Measurements from ENCODE around the gene LMX1A.

The LMX1A gene

DNA sequence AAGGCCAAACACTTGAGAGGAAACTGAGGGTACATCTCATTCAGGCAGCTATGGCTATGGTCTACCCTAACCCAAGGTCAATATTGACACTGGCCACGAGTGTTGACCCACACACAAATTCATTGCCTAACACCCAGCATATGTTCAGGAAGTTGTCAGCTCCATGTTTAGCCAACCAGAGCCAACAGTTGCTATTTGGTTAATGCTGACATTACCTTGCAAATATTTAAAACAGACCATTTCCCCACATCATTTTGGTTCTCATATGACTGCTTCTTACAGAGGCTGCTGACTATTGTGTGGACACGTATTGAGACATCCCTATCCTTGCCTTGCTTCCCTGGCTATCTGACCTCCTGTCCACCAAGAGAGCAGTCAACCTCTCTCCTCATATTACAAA, 97.3 kb downstream of the LMX1A start:
- H3K27ac ChIP-seq: no peak overlapping the region
- TF ChIP-seq ZFX (IDR thresholded peaks at IDR 0.05; ENCODE audit: borderline replicate concordance): no peak
- TF ChIP-seq, protein P1, sequence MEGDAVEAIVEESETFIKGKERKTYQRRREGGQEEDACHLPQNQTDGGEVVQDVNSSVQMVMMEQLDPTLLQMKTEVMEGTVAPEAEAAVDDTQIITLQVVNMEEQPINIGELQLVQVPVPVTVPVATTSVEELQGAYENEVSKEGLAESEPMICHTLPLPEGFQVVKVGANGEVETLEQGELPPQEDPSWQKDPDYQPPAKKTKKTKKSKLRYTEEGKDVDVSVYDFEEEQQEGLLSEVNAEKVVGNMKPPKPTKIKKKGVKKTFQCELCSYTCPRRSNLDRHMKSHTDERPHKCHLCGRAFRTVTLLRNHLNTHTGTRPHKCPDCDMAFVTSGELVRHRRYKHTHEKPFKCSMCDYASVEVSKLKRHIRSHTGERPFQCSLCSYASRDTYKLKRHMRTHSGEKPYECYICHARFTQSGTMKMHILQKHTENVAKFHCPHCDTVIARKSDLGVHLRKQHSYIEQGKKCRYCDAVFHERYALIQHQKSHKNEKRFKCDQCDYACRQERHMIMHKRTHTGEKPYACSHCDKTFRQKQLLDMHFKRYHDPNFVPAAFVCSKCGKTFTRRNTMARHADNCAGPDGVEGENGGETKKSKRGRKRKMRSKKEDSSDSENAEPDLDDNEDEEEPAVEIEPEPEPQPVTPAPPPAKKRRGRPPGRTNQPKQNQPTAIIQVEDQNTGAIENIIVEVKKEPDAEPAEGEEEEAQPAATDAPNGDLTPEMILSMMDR (IDR thresholded peaks at IDR 0.05): no peak

DNA sequence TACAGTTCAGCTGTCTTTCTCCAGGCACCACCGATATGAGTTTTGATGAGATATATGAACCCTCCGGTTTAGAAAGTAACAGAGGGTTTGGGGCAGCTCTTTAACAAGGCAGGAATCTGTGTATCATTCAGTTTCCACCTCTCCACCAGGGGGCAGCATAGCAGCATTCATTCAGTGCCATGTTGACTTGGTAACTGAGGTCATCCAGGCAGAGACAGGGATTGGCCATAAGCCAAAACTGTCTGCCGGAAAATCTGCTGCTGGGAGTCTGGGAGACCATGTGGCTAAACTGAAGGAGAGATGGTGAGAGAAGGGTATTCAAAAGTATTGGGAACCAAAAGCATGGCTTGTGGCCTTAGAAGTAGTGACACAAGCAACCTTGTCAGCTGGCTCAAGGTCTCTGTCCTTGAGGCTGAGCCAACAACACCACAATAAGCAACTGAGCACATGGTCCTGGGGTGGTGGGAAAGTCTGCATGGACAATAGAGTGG, 98.5 kb downstream of the LMX1A start:
- TF ChIP-seq ZFX (IDR thresholded peaks at IDR 0.05; ENCODE audit: borderline replicate concordance): no peak
- TF ChIP-seq, protein P1 (IDR thresholded peaks at IDR 0.05): peak; percentile 98
- H3K27ac ChIP-seq: no peak overlapping the region

DNA sequence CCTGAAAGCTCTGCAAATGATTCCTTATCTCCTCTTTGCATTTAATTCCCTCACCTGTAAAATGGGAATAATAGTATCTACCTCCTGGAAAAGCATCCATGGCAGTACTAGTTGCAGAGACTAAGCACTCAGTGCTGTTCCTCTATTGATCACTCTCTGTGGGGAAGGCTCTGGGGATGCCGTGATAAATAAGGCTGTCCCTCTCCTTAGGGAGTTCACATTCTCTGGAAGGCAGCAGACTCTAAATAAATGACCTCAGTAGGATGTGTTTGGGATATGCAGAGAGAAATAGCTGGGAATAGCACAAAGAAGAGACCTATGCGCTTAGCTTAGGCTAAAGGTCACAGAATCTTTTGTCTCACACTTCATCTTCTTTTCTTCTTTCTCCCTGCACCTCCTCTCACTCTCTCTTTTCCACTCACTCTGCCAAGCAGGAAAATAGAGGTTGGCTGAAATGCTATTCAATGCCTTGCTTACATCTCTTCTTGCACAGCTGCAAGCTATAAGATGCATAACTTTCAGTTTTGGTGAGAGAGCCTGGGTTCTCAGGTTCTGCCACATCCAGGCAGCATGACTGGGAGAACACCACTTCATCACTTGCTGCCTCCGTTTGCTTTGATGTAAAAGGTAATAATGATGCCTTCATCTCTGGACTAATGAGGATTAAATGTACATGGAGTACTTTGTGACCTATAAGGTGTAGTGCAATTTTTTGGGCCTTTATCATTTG, 101.5 kb downstream of the LMX1A start:
- TF ChIP-seq, protein P1 (IDR thresholded peaks at IDR 0.05): no peak
- TF ChIP-seq ZFX (IDR thresholded peaks at IDR 0.05; ENCODE audit: borderline replicate concordance): no peak

DNA sequence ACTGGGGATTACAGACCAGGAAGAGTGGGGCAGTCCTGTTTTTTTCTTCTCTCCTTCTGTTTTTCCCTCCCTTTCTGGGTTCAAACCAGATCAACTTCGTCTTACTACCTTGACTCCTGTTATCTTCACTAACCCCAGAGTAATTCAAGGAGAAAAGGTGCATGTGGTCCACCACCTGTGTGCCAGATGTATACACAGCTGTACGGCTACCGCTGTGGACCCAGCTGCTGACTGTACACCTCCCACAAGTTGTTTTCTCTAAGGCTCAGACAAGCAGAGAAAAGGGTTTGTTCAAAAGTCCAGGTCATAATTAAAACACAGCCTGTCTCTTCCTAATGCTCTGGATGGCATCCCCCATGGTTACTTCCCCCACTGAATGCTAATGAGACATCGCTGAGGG, 102.1 kb downstream of the LMX1A start:
- no peak overlapping the region for H3K27ac ChIP-seq
- no peak for TF ChIP-seq ZFX (IDR thresholded peaks at IDR 0.05; ENCODE audit: borderline replicate concordance)
- TF ChIP-seq, protein P1 (IDR thresholded peaks at IDR 0.05): no peak

More for the DNA sequence above, 101.5 kb downstream of the LMX1A start:
- no peak overlapping the region for H3K27ac ChIP-seq

DNA sequence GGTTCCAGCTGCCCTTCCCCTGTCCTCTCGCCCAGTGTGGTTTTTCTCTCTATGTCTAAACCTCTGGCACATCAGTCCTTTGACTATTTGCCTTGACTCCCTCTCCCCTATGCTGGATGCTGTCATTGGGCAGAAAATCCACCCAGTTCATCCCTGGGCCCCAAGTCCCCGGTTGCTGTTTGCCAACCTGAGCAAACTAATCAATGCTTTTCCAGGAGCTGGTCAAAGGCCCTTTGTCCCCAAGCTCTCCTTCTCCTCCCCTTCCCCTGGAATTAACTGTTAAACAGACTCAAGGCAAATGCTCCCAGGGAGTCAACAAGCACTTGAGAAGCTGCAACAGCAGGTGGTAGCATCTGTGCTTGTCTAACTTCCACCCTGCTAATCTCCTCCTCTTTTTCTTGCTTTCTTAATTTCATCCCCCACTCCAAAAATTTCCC, 102.7 kb downstream of the LMX1A start:
- TF ChIP-seq, protein P1 (IDR thresholded peaks at IDR 0.05): no peak
- TF ChIP-seq ZFX (IDR thresholded peaks at IDR 0.05; ENCODE audit: borderline replicate concordance): no peak
- no peak overlapping the region for H3K27ac ChIP-seq

DNA sequence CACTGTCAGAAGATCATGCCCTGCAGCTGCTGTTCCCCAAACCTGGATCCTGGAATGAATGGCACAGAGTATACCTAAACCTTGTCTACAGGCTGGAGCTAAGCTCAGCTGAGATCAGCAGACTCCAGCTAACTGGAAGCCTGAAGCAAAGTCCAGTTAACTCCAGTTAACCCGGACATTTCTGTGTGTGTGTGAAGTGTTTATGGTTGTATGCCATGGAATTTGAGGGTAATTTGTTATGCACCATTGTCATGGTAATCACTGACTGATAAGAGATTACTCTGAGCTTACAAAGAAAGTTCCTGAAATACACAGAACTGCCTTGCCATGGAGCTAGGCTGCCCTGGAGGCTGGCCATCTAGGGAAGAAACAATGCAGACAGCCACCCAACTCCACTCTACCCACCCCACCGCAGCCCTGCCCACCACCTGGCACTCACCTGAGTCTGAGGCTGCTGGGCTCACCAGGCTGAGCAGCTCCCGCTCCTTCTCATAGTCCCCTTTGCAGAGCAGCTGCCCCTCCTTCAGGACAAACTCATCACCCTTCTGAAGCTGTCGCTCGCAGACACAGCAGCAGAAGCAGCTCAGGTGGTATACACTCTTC, 107.4 kb downstream of the LMX1A start:
- H3K27ac ChIP-seq: no peak overlapping the region
- no peak for TF ChIP-seq ZFX (IDR thresholded peaks at IDR 0.05; ENCODE audit: borderline replicate concordance)
- TF ChIP-seq, protein P1 (IDR thresholded peaks at IDR 0.05): no peak

DNA sequence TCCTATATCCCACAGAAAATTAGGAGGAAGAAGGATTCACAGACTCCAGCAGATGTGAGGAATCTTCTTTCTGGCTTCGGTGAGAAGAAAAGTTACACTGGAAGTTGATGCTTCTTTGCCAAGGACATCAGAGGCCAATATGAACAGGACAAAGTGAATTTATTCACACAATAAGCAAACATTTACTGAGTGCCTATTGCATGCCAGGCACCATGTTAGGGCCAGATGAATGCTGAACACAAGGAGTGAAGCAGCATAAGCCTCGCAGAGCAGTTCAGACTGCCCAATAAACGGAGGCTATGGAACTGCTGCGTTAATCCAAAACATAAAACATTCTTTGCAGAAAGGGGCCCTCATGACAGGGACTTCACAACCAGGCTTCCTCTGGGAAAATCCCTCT, 114.6 kb downstream of the LMX1A start:
- TF ChIP-seq, protein P1 (IDR thresholded peaks at IDR 0.05): no peak
- no peak for TF ChIP-seq ZFX (IDR thresholded peaks at IDR 0.05; ENCODE audit: borderline replicate concordance)
- H3K27ac ChIP-seq: no peak overlapping the region

All from 22Rv1 (cell line).